ENCODE measurements around the gene PTCD1.
"Not testable (repeated sequence)": the region's sequence is repeated elsewhere in the genome, so short reads cannot be mapped to it uniquely, and the experiment has no call there.

The PTCD1 gene

DNA sequence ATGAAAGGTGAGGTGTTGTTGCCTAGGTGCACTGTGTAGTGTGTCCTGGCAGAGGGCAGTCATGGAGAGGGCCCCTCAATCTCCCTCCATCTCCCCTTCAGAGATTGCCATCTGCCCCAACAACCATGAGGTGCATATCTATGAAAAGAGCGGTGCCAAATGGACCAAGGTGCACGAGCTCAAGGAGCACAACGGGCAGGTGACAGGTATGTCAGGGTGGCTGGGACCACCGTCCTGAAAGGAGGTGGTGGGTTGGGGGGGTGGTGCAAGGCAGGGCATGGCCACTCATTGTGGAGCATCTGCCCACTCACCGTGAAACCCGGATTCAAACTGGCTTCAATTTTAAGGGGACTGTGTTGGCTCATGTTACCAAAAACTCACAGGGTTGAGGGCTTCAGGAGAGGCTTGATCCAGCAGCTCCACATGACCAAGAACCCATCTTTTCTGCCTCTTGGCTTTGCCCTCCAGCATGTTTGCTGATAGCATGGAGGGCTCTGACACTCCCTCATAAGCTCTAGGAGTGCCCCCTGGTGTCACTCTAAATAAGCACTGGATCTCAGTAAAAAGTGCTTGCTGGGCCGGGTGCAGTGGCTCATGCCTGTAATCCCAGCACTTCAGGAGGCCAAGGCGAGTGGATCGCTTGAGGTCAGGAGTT, 51.9 kb downstream of the PTCD1 start:
- DNase-seq (ENCODE audit: low spot score), result peak; percentile 49

DNA sequence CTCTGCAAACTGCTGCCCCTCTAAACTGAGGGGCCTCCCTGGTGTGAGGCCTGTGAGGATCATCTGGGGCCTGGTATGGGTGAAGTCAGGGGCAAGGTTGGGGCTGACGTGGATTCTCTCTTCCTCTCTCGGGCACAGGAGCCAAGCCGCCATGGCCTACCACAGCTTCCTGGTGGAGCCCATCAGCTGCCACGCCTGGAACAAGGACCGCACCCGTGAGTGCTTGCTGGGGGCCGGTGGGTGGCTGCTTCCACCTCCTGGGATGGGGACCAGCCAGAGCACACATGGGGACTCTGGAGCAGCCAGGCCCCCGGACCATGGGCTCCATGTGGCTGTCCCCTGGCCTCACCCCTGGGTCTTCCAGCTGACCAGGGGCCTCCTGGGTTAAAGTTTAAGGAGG, 53.0 kb downstream of the PTCD1 start:
- no peak for DNase-seq (ENCODE audit: low spot score)

DNA sequence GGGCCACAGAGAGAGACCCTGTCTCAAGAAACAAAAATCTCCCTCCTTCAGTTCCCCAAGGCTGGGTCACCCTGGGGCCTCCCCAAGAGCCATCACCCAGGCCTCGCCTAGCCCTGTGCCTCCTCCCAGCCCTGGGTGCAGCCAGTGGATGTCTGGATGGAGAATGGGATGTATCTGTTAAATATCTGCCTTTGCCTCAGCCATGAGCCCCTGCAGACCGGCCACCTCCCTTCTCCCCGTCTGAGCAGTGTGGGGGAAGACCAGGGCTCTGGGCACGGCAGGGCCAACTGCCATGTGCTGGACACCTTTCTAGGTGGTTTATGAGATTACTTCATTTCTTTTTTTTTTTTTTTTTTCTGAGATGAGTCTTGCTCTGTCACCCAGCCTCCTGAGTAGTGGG, 54.1 kb downstream of the PTCD1 start:
- DNase-seq (ENCODE audit: low spot score), result no peak

DNA sequence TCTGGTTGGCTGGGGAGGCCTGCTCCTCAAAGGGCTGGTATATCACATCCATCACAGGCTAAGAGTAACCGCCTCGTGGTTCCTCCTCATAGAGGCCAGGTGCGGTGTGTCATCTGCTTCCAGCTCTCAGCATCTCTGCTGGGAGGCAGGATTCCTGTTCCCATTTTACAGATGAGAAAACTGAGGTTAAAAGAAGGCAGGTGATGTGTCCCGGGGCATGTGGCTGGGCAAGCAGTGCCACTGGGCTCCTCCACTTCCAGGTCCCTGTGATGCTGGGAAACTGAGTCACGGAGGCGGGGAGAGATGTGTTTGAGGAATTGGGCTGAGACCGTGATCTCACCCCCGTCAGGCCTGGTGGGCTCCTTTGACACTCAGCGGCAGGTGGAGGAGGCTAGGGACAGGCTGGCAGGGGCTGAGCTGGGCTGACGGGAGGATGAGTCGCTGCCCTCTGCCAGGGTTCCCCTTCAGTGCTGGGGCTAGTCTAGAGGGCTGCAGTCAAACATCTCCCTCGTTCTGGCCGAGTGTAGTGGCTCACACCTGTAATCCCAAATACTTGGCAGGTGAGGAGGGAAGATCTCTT, 54.7 kb downstream of the PTCD1 start:
- DNase-seq (ENCODE audit: low spot score), result no peak

DNA sequence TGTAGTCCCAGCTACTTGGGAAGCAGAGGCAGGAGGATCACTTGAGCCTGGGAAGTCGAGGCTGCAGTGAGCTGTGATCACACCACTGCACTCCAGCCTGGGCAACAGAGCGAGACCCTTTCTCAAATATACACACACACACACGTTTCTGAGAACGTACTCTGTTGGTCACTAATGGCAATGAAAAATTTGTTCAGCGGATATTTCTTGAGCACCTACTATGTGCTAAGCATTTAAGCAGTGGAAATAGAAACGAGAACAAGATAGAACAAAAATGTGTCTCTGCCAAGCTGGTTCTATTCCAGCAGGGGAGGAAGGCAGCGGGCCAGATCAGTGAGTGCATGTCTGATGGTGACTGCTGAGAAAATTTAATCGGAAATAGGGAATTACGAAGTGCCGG, 55.4 kb downstream of the PTCD1 start:
- DNase-seq (ENCODE audit: low spot score), result no peak

DNA sequence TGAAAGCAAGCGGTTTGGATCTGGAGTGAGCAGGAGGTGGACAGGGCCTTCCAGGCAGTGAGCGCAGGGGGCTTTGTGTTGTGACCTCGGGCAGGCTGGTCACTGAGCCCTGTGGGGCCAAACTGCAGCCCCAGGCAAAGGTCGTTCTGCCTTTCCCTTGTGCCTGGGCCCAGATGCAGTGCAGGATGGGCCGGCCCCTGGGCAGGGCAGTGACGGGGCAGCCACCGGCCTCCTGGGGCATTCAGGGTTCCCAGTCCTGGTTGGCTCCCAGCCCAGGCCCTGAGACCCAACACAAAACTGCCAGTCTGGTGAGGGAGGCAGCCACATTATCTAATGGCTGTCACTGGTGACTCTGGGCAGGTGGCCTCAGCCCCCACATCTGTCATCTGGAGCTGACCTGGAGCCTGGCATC, 56.9 kb downstream of the PTCD1 start:
- DNase-seq (ENCODE audit: low spot score), result no peak

DNA sequence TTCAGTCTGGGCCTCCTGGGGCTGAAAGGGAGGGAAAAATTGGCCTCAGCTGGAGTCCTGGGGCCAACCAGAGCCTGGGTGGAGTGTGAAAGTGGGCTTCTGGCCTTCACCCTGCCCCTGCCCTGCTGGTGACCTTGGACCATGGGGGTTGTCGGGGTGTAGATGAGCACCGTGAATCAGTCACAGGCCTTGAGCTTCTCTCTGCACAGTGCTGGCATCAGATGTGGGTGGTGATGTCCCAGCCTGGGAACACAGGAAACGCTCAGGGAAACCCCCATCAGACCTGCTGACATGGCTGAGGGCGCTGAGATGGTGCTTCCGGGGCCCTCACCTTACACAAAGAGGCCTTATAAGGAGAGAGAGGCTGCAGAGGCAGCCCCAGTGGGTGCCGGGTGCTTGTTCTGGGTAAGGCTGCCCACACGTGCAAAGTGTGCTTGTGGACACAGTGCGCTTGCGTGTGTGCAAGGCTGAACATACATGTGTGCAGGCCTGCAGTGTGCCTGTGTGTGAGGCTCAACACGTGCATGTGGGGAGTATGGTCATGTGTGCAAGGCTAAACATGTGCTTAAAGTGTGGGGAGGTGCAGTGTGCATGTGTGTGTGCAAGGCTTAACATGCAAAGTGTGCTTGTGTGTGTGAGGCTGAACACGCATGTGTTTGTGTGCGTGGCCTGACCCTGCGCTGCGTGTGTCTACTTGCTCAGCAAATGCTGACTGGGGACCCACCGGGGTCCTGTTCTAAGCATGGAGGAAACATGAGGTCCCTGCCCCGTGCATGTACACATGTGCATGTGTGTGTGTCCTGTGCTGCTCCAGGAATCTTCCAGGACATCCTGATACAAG, 57.6 kb downstream of the PTCD1 start:
- DNase-seq (ENCODE audit: low spot score), result peak; percentile 93

DNA sequence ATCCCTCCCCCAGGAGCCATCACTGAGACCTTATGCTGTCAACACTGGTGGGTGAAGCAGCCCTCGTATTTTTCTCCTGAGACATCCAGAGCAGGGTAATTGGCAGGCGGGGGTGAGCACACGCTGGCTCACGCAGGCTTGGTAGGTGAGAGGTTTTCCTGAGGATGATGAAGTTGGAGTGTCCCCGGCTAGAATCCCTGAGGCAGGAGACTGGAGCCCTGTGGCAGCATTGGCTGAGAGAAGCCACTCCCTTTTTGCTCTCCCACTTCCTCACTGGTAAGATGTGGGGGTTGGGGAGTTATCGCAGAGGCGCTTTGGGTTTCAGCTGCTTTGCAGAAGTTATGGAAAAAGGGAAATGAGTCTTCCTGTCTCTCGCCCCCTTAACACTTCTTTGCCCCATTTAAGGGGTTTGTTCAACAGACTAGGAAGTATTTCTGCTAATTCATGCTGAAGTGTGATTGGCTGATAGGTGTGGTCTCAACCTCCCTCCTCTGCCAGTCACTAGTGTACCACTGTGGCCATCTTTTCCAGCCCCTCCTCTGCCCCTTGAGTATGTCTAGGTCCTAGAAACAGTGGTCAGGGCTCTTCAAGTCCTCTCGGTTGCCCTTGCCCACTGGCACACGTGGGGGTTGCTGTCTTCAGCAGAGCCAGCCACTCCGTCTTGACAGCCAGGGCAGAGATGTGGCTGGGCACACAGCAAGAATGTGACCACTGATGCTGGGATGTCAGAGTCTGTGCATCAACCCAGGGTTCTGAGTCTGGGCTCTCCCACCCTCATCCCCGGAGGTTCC, 58.4 kb downstream of the PTCD1 start:
- peak; percentile 40 for DNase-seq (ENCODE audit: low spot score)

DNA sequence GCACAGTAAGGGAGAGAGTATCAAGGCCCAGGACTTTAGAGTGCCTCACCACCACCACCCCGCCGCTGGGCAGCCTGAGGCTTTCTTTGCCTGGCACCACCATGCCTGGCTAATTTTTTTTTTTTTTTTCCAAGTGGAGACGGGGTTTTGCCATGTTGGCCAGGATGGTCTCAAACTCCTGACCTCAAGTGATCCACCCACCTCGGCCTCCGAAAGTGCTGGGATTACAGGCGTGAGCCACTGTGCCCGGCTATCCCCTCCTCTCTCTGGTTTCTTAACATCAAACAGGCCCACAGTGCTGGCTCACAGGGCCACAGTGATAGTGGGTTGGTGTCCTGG, 58.9 kb downstream of the PTCD1 start:
- not testable (repeated sequence) for DNase-seq (ENCODE audit: low spot score)

DNA sequence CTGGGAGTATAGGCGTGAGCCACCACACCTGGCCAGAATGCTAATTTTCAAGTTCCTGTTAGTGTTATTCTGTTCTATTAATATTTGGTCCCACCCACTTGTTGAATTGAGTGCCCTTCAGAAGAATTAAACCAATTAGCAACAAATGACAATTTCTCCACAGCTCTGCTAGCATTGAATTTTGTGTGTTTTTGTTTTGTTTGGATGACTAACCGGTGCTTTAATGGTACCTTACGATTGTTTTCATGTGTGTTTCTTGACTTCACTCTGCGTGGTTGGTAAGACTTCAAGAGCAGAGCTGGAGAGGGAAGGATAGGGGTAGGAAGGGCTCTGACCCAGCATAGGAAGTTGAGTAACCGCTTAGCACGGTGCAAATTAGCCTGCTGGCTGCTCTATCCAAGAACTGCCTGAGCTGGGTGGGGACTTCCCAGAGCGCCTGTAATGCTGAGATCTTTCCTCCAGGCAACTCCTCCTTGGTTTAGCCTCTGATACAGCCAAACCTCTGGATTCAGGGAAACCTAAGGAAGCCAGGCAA, 59.5 kb downstream of the PTCD1 start:
- DNase-seq (ENCODE audit: low spot score), result peak; percentile 76

DNA sequence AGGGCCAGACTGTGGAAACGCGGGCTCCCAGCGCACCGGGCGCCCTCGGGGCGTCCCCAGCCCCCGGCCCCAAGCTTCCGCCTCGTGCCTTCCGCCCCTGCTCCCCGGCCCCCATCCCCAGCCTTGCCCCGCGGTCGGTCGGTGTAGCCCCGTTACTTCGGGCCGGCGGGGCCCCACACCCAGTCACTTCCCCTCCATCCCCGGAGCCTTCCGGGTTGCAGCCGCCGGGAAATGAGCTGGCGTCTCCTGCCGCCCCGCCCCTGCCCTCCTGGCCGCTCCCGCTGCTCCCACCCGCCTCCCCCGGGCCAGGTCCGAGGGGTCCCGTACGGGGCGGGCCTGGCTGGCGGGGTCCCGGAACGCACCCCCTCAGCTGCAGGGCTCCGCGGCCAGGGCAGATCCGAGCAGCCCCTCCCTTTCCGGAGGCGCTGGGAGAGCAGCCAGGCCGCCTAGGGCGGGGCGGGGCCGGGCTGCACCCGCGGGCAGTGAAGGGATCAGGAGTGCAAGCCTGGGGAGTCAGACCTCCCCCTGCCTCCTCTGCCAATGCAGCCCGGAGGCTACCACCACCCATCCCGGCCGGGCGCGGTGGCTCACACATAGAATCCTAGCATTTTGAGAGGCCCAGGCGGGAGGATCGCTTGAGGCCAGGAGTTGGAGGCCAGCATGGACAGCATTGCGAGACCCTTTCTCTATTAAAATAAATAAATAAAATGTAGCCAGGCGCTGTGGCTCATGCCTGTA, 63.4 kb downstream of the PTCD1 start:
- peak; percentile 62 for DNase-seq (ENCODE audit: low spot score)

DNA sequence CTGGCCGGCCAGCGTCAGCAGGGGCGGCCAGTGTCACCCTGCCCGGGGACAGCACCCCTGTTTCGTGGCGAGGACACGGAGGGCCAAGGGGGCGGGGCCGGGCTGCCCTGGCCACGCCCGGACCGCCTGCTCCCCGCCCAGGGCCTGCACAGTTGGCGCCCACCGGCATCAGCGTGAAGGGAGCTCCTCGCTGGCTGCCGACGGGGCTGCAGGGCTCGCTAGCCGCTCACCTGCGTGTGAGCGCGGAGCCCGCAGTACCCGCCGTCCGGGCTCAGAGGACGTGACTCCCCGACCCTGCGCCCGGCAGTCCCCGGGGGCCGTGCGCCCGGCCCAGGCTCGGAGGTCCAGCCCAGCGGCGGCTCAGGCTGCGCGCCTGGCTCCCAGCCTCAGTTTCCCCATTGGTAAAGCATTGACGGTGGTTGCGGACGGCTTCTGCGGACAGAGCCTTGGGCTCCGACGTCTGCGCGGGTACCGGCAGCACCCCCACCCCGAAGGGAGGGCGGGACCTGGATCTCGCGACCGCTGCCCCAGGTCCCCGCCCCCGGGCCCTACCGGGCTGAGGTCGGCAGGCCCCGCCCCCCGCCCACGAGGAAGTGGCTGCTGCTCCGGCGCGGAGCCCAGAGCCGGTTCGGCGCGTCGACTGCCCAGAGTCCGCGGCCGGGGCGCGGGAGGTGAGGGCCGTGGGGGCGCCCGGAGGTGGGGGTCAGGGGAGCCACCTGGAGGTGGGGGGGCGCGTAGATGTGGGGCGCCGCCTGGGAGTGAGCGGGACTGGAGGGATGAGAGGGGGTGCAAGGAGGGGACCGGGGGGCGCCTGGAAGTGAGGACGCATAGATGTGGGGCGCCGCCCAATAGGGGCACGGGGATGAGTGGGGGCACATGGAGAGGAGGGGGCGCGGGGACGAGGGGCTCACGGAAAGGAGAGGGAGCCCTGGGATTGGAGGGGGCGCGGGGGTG, 64.2 kb downstream of the PTCD1 start, which contains the start of gene ARPC1B:
TSS of gene ARPC1B (plus strand) at position 620 of the 954 bp plus-strand sequence. CDS start 10,985 bp downstream, outside the sequence.
- DNase-seq (ENCODE audit: low spot score), result peak; percentile 80

DNA sequence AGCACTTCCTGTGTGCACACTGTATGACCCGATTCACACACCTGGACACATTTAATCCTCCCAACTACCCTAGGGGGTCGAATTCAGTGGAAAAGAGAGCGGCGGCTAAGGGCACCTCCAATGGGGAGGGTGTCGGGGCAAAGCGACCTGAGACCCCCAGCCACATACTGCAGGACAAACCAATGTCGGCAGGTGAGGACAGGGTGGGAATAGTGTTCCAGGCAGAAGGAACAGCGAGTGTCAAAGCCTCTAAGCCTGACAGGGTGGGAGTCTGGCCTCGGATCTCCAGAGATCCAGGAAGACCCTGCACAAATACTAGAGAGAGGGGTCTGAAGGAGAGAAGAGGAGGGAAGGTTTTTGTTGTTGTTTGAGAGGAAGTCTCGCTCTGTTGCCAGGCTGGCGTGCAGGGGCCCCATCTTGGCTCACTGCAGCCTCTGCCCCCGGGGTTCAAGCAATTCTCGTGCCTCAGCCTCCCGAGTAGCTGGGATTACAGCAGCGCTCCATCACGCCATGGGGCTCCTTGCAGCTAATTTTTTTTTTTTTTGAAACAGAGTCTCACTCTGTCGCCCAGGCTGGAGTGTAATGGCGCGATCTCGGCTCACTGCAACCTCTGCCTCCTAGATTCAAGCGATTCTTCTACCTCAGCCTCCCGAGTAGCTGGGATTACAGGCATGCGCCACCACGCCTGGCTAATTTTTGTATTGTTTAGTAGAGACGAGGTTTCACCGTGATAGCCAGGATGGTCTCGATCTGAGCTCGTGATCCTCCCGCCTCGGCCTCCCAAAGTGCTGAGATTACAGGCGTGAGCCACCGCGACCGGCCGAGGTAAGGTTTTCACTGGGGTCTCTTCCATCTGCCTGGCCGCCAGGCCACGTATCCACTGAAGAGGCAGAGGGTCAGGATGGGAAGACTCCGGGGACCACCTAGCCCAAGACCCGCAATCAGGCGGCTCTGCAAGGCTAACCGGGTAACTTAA, 65.2 kb downstream of the PTCD1 start:
- no peak for DNase-seq (ENCODE audit: low spot score)

DNA sequence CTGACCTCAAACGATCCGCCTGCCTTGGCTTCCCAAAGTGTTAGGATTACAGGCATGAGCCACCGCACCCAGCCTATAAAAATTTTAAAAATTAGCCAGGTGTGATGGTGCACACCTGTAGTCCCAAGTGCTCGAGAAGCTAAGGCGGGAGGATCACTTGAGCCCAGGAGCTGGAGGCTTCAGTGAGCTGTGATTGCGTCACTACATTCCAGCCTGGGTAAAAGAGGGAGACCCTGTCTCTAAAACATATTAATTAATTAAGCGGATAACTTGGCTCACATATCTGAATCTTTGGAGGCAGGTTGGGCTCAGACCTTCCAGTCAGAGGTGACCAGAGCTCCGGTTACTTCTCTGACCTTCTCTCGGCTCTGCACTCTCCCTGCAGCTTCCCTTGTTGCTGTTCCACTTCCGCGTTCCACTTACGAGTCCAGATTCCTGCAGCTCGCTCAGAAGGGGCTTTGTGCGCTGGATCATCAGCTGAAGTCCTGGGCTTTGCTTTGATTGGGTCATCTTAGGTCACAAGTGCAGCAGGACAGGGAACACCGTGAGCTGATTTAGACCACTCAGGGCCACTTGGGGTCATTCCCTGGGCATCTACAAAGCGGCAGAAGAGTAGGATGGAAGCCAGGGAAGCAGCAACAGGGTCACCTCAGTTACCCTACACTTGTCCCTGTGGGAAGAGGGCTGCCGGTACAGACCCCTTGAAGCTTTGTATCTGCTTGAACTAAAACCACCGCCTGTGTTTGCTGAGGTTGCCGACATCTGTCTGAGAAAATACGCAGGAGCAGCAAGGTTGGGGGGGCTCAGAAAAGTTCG, 66.1 kb downstream of the PTCD1 start:
- DNase-seq (ENCODE audit: low spot score), result no peak

DNA sequence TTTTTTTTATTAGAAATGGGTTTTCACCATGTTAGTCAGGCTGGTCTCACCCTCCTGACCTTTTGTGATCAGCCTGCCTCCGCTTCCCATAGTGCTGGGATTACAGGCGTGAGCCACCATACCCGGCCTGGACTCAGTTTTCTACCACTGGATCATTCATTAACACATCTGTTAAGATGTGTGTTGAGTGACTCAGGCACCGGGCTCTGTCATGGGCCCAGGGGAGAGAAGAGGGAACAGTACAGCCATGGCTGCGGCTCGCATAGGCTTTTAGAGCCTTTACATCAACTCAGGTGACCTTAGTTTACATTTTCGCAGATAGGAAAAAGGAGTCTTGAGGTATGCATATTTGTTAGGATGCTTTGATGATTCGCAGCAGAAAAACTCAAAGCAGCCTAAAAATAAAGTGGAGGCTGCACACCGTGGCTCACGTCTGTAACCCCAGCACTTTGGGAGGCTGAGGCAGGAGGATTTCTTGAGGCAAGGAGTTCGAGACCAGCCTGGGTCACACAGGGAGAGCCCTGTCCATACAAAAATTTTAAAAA, 67.2 kb downstream of the PTCD1 start:
- no peak for DNase-seq (ENCODE audit: low spot score)

DNA sequence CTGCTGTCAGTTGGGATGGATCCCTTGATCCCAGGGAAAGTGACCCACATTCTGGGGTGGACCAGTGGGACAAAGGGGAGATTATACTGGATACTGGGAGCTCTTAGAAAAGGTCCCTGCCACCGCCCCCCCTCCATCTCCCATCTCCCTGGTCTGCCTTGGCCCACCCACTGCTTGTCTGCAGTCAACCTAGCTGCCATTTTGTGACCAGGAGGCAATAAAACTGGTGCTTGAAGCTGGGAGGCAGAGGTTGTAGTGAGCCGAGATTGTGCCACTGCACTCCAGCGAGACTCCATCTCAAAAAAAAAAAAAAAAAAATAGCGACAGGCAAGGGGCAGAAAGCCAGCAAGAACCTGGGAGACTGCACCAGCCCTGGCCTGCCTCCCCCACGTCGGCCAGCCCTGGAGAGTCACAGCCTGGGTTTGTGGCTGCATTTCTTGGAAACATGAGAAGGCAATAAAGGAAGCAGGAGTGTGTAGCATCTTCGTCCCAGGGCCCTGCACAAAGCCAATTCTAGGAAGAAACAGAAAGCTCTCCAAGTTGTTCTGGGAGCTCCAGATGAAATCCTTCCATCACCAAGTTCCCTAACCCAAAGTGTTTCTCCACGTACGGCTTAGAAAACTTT, 68.7 kb downstream of the PTCD1 start:
- no peak for DNase-seq (ENCODE audit: low spot score)

DNA sequence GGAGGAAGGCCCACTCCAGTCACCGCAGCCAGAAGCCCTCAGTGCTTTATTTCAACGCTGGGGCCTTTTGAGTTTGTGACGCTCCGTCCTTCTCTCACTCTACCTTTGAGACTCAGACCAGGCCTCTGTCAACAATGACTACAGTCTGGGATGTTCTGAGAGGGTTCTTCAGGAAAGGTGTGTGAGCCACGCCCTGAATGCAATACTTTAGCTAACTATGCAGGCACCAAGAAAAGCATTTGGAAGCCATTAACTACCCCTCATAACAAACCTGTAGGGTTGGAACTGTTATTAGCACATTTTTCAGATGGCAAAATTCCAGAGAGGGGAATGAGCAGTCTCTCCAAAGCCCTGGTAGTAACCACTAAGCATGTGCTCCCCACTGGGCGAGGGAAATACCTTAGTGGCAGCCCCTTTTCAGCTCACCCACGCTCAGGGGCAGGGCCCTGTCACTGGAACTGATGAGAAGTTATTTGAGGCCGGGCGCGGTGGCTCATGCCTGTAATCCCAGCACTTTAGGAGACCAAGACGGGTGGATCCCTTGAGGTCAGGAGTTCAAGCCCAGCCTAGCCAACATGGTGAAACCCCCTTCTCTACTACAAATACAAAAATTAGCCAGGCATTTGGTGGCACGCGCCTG, 69.7 kb downstream of the PTCD1 start:
- no peak for DNase-seq (ENCODE audit: low spot score)
